Right renal pelvis (tissue), 4 donors: ENCODE measurements around the gene APOA4. TPM values are rescaled to one million over a fixed set of nuclear protein-coding genes. Genes with fewer than 3 reads are reported as not detected.

Experiments
- DNase-seq, 4 donors: peaks; one replicate each; pipeline ENCODE4 v3.0.0-alpha.2; 2013; ENCODE audit warnings: low read depth in 4 of 4, low spot score in 3 of 4, missing footprints in 1 of 4
- polyA plus RNA-seq, 4 donors: library from polyadenylated mRNA; unstranded; fragments of 120-200 nt; gene quantifications; one replicate each; pipeline ENCODE4 v1.2.1, GENCODE V29; 2013; ENCODE audit not compliant: insufficient read length in 4 of 4

The APOA4 gene
- polyA plus RNA-seq, 4 donors, result 0.08 TPM; not detected in 3

DNA sequence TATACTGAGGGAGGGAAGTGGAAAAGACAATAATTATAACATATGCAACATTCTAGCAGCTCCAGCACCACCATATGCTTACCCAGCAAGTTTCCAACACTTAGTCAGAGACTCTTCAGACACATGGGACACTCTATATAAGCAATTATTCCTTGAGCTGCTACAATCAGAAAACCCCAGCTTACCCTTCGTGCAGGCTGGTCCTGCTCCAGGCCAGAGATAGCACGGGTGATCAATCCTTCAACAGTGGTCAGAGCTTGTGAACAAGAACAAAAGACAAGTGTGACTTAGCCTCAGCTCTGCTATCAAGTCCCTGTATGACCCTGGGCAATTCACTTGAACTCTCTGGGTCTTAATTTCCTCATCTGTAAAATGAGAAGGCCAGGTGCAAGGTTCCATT, 36.8 kb downstream of the APOA4 start:
- no peak for DNase-seq

DNA sequence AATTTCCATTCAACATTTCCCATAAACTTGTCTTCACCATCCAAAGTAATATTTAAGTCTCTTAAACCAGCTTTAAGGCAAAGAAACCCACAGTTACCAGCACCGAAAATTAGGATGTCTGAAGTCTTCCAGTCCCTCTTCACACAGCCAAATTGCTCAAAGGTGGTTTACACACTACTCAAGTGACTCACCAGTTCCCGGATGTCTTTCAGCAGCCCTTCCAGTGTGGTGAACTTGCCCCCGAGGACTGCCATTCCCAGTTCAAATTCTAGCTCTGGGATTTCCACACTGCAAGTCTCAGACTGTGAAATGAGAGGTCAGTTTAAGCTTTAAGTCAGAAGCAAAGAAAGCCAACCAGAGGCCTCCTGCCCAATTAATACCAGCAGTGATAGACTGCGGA, 40.4 kb downstream of the APOA4 start:
- DNase-seq, result no peak

DNA sequence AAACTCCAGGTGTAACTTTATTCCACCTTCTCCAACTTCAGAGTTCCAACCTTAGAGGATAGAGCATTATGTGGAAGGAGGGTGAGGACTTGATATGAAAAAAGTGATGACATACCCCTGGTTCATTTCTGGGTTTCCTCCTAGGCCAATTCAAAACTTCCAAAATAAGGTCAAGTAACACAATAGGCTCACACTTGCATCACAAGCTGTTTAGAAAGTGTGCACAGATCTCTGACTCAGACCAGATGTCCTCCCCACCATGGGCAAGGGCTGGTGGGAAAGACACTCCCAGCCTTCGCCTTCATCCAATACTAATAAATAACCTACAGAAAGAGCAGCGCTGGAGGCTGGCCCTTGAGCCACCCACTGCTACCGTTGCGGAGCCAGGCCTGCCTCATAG, 44.5 kb downstream of the APOA4 start:
- no peak for DNase-seq

DNA sequence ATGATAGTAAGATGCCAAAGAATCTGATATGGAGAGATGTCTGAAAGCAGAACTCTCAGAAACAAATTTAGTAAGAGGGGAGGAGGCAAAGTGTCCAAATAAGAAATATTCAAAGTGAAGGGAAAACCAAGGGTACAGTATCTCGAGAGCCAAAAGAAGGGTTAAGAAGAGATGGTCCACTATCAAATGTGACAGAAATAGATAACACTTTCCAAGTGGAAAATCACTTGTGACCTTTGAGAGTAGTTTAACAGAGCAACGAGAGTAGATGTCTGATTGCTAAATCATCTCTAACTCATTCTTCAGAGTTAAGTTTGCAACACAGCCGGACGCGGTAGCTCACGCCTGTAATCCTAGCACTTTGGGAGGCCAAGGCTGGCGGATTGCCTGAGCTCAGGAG, 46.0 kb downstream of the APOA4 start:
- no peak for DNase-seq

DNA sequence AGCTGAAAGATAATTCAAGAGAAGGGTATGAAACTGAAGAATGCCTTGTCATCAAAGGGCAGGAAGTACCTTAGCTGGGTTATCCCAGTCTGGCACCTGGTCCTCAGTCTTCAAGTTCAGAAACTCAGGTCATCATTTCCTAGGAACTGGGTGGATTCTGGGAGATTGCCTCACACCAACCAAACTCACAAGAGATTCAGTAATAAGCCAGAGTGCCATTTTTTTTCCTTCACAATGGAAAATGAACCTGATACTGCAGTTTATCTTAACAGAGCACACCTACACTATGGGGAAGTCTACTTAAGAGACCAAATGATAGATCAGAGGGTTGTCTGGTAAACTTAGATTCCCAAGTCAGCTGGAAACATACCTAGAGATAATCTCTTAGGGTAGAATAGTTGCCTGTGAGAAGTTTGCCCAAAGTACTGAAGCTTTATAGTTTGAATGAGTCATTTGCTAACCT, 46.6 kb downstream of the APOA4 start:
- no peak for DNase-seq

DNA sequence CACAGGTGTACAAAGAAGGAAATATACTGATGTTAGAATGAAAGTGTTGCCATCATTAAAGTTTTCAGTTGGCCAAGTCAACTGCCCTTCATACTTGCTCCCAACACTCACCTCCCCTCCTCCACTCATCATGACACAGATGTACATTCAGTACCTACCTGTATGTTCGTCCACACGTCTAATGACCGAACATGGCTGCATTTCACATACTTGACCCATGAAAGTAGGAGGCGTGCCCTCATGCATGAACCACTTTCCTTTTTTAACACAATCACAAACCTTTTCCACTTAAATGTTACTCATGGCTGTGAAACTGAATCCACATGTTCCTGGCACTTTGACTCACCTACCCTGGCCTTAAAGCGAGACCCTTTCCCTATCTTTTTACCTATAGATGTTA, 47.1 kb downstream of the APOA4 start:
- no peak for DNase-seq

DNA sequence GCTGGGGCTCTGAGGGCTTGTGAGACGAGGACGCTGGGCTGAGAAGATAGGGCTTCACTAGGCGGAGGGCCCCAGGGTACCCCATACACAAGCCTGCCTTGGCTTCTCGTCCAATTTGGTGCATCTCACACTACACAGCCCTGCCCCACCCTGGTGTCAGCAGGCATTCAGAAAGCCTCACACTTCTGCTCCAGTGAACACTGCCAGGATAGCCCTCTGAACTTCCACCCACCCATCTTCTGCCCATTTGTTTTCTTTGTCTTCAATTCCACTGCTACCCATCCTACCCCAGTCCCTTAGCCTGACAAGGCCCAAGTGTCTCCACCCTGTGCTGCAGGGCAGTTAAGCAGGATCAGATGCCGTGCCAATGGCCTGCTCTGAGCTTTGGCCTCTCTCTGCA, 48.4 kb downstream of the APOA4 start:
- DNase-seq, result no peak

DNA sequence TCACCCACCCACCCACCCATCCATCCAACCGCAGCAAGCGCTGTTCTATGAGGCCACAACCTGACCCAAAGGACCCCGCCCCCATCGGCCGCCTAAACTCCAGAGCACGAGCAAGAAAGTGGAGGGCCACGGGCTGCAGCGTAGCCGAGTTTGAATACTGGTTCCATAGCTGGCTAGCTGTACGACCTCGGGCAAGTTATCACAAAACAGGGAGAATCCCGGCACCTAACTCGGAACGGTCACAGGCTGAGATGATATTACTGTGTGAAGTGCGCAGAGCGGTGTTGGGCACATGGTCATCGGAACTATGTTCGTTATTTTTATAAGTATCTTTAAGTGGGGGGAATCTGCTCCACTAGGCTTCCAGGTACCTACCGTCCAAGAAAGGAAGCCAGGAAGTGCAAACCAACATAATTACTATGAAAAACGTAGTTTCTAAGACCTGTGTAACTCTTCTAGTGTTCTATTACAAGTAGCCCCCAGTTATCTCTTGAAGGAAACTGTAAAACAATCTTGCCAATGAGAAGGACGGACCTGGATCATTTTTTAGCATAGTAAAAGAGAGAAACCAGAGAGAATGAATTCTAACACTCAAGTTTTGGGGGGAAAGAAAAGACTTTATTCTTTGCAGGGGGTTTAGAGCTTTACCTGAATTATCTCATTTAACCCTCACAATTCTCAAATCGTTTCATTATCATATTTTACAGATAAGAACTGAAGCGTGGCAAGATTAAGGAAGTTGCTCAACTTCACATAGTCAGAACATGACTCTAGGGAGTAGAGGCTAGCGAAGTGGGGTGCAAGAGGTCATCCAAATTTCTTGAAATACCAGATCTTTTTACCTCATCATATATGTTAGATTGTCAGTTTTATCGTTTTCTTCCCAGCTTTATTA, 49.7 kb downstream of the APOA4 start:
- DNase-seq, result no peak

DNA sequence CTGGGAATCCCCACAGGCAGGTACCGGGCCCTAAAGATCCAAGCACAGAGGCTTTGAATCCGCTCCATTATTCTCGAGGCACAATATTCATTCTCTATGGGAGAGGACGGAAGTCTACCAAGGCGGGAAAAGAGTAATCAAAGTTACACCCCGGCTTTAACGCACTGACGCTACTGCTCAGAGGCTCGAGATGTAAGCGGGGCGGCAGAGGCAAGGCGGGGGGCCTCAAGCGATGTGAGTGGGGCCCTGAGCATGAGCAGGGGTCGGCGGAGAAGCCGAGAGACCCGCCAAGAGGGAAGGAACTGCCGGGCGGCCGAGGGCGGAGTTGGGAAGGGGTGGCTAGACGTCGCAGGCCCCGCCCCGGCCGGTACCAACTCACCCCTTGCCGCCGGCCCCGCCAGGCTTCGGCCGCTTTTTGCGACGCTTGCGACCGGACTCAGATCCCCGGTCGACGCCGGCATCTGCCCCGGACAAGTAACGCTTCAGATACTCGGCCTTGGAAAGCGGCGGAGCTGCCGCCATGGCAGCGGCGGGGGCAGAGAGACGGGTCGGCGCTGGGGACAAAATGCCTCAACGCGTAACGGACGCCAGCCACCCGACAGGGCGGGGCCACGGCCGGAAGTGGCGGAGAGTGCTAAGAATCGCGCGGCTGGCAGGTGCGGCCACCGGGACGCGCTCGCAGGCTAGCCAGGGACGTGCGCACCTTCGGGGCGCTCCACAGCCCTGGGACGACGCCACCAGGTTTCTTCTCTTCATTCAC, 50.5 kb downstream of the APOA4 start, which contains the start of gene BUD13:
Gene BUD13 (minus strand): TSS at position 545 of the 760 bp plus-strand sequence. CDS start 23 bp downstream, at position 522.
- peak in 3 of 4 donors; percentile 72 to 90 (median 80) for DNase-seq

DNA sequence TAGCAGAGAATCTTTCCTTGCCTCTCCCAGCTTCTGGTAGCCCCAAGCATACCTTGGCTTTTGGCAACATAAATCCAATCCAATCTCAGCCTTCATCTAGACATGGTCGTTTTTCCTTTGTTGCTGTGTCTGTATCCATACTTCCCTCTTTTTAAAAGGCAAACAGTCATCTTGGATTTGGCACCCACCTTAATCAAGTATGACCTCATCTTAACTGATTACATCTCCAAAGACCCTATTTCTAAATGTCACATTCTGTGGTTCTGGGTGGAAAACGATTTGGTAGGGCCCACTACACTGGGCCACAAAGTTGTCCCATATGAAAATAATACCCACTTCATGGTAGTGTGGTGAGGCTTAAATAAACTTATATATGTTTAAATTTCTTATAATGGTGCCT, 51.2 kb downstream of the APOA4 start:
- no peak for DNase-seq

Other genes starting within 250 kb of the APOA4 start
- gene BUD13, start 50.3 kb downstream of the APOA4 start, polyA plus RNA-seq, result 10 to 100 TPM; 33.8 to 40.4 (median 36.7) TPM
- gene ZPR1, start 35.3 kb downstream of the APOA4 start, polyA plus RNA-seq, result 10 to 100 TPM; 54.4 to 62.7 (median 59.1) TPM
- gene APOA5, start 31.4 kb downstream of the APOA4 start, polyA plus RNA-seq, result not detected
- 10 to 100 TPM in 1 of 4 donors, 1 to 10 TPM in 3; 3.7 to 11.1 (median 8.4) TPM for gene APOC3, start 6.6 kb upstream of the APOA4 start, polyA plus RNA-seq
- 100 to 1,000 TPM in 3 of 4 donors, 10 to 100 TPM in 1; 75.4 to 179 (median 109) TPM for gene APOA1, start 14.3 kb upstream of the APOA4 start, polyA plus RNA-seq